SJCRH30 (cell line): ENCODE results near the gene PXN. TPM values are rescaled to one million over a fixed set of nuclear protein-coding genes. Genes with fewer than 3 reads are reported as not detected.

Experiments used
- DNase-seq, 2 experiments: peaks; one replicate each; pipeline ENCODE4 v3.0.0-alpha.2; 2015 to 2020
- H3K27ac ChIP-seq: fragments of 250-450 bp; sonication (Bioruptor Pico); 2 replicates; pipeline ENCODE4 v1.5.1; 2020; ENCODE audit warnings: mild to moderate bottlenecking, moderate library complexity
- H3K27me3 ChIP-seq: fragments of 250-450 bp; sonication (Bioruptor Pico); 2 replicates; pipeline ENCODE4 v1.5.1; 2020; ENCODE audit warnings: mild to moderate bottlenecking, moderate library complexity
- H3K36me3 ChIP-seq: fragments of 250-450 bp; sonication (Bioruptor Pico); 2 replicates; pipeline ENCODE4 v1.5.1; 2020; ENCODE audit warnings: mild to moderate bottlenecking, moderate library complexity
- H3K4me1 ChIP-seq: fragments of 250-450 bp; sonication (Bioruptor Pico); 2 replicates; pipeline ENCODE4 v1.5.1; 2020; ENCODE audit warnings: mild to moderate bottlenecking, moderate library complexity
- H3K4me3 ChIP-seq: fragments of 250-450 bp; sonication (Bioruptor Pico); 2 replicates; pipeline ENCODE4 v1.5.1; 2020; ENCODE audit warnings: mild to moderate bottlenecking, moderate library complexity
- H3K9me3 ChIP-seq: fragments of 250-450 bp; sonication (Bioruptor Pico); replicated peaks from 2 replicates; pipeline ENCODE4 v1.5.1; 2020; ENCODE audit warnings: mild to moderate bottlenecking, moderate library complexity
- total RNA-seq: library from RNA; depleted of rRNA; stranded (reverse); fragments of >200 nt; shearing (Covaris generic); gene quantifications from 2 replicates; pipeline ENCODE4 v1.2.3, GENCODE V29; 2014; rRNA removed

Gene PXN
- total RNA-seq, 1 experiment from 2014 or later = 29.7 TPM

GRCh38 chr12:120180975-120181374 lies 84.6 kb downstream of the PXN start:
- Histone ChIP-seq H3K27me3 (no peaks in the 10 kb centered on the region), H3K27ac (no peak overlapping the region), H3K9me3 (no peaks in the 10 kb centered on the region), H3K4me3 (no peak overlapping the region), H3K36me3 (peaks cover 67% of the 10 kb centered on the region), H3K4me1 (no peaks in the 10 kb centered on the region)
- DNase-seq = no peak

DNA sequence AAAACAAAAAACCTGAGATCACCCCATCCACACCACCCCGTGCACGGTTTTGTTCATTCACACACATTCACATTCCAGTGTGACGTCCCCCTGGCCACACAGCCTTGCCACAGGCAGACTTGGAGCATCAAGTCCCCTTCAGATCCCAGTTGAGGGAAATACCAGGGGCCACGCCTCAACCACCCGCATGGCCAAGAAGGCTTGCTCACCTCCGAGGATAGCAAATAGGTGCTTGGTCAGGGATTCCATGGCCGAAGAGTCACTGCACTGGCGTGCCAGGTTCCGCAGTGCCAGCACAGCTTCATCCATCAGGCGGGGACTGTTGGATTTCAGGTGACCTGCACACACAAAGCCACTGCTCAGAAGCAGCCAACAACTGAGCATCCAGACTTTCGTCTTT lies 90.0 kb downstream of the PXN start:
- Histone ChIP-seq H3K9me3 (no peaks in the 10 kb centered on the region), H3K4me3 (no peak overlapping the region), H3K36me3 (peaks cover 69% of the 10 kb centered on the region), H3K27ac (no peak overlapping the region), H3K27me3 (no peaks in the 10 kb centered on the region), H3K4me1 (no peaks in the 10 kb centered on the region)
- no peak for DNase-seq

- Histone ChIP-seq H3K36me3 (peaks cover 67% of the 10 kb centered on the region), H3K4me1 (no peaks in the 10 kb centered on the region), H3K27me3 (no peaks in the 10 kb centered on the region), H3K27ac (no peak overlapping the region), H3K9me3 (no peaks in the 10 kb centered on the region), H3K4me3 (no peak overlapping the region)
- no peak for DNase-seq
Observed at GRCh38 chr12:120175062-120175461, 90.5 kb downstream of the PXN start.

DNA sequence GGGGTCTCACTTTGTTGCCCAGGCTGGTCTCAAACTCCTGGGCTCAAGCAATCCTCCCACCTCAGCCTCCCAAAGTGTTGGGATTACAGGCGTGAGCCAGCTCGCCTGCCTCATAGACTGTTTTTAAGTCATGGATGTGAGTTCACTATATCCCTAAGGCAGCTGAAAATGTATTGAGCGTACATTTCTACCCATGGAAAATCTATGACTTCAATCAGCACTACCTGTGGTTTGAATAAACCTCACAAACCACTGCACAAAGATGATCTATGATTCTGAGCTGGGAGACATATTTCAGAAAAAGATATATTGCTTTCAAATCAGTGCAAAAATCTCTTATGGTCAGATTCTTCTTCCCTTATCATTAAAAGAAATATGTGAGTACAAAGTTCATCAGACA lies 93.5 kb downstream of the PXN start:
- no peaks in the 10 kb centered on the region for H3K4me1 ChIP-seq
- no peak overlapping the region for H3K27ac ChIP-seq
- H3K9me3 ChIP-seq = no peaks in the 10 kb centered on the region
- no peak for DNase-seq
- no peaks in the 10 kb centered on the region for H3K27me3 ChIP-seq
- H3K4me3 ChIP-seq = no peak overlapping the region
- H3K36me3 ChIP-seq = peaks cover 49% of the 10 kb centered on the region

DNA sequence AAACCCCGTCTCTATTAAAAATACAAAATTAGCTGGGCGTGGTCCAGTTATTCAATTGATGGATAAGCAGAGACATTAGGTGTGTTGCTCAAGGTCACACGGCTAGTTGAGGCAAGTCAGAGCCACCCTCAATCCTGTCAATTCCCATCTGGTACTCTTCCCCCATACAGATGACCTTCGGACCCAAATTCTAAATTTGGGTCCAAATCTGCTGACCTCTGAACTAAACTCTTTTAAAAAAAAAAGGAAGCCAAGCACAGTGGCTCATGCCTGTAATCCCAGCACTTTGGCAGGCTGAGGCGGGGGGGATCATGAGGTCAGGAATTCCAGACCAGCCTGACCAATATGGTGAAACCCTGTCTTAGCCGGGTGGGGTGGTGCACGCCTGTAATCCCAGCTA lies 94.9 kb downstream of the PXN start:
- DNase-seq = no peak
- Histone ChIP-seq H3K4me1 (no peaks in the 10 kb centered on the region), H3K9me3 (no peaks in the 10 kb centered on the region), H3K27ac (no peak overlapping the region), H3K27me3 (no peaks in the 10 kb centered on the region), H3K36me3 (peaks cover 38% of the 10 kb centered on the region), H3K4me3 (no peak overlapping the region)

GRCh38 chr12:120169946-120170345 lies 95.6 kb downstream of the PXN start:
- Histone ChIP-seq H3K4me1 (no peaks in the 10 kb centered on the region), H3K27ac (no peak overlapping the region), H3K27me3 (no peaks in the 10 kb centered on the region), H3K4me3 (no peak overlapping the region), H3K36me3 (peaks cover 32% of the 10 kb centered on the region), H3K9me3 (no peaks in the 10 kb centered on the region)
- no peak for DNase-seq

DNA sequence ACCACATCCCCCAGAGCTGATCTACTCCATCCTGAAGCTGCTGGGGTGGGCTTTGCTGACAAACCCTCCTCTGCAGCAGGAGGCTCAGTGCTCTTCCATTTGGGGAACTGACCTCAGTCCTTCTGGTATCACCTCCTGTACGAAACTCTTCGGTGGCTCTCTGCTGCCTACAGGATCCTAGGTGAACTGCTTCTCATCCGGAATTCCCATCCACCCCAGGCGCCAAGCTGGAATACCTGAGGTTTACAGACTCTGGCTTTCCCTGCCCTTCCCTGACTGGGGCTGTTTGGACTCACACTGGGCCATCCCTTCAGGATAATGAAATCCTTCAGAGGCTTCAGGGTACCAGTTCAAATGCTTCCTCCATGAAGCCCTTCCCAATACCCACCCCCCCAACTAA lies 97.2 kb downstream of the PXN start:
- Histone ChIP-seq H3K36me3 (peaks cover 28% of the 10 kb centered on the region), H3K4me3 (no peak overlapping the region), H3K9me3 (no peaks in the 10 kb centered on the region), H3K27ac (no peak overlapping the region), H3K4me1 (no peaks in the 10 kb centered on the region), H3K27me3 (no peaks in the 10 kb centered on the region)
- DNase-seq = no peak

DNA sequence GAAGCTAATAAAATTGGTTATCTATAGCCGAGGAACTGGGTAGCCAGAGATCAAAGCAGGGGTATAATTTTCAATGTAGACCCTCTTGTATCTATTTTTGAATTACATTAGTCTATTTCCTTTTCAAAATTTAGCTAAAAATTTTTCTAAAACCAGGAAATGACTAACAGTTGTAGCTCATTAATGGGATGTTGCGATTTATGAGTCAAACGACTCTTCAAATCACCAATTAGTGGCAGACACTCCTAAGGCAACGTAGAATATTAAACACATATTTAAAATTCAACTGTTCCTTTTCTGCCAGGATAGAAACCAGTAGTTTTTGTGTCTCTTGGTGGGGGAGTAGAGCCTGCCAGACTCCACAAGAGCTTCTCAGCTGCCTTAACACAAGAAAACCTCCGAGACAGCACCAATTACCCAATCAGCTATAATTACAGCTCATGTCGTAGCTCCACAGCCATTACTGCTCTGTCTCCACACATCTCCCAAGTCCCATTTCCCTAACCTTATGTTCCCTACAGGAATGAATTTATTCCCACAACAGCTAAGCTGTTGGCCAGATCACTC lies 97.9 kb downstream of the PXN start:
- H3K27me3 ChIP-seq = no peaks in the 10 kb centered on the region
- H3K36me3 ChIP-seq = peaks cover 23% of the 10 kb centered on the region
- H3K4me3 ChIP-seq = no peak overlapping the region
- H3K27ac ChIP-seq = no peak overlapping the region
- H3K9me3 ChIP-seq = no peaks in the 10 kb centered on the region
- no peak for DNase-seq
- H3K4me1 ChIP-seq = no peaks in the 10 kb centered on the region

DNA sequence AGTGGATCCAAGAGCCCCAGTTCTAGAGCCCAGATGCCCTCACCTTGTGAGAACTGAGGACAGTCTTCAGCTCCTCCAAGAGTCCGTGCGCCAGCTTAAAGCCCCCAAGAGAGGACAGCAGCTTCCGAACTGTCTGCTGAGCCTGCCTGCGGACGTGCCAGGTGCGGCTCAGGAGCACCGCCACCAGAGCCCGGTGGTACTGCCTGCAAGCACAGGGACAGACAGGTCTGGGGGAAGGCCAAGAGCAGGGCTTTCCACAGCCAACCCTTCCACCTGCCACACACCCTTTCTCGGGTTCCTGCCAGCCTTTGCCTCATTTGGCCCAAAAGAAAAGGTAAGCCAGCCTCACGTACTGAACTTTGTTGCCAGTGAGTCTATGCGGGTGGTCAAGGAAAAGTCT lies 101.2 kb downstream of the PXN start:
- no peak overlapping the region for H3K27ac ChIP-seq
- H3K4me3 ChIP-seq = no peak overlapping the region
- H3K9me3 ChIP-seq = no peaks in the 10 kb centered on the region
- H3K4me1 ChIP-seq = no peaks in the 10 kb centered on the region
- peaks cover 43% of the 10 kb centered on the region for H3K36me3 ChIP-seq
- H3K27me3 ChIP-seq = no peaks in the 10 kb centered on the region
- DNase-seq = no peak

DNA sequence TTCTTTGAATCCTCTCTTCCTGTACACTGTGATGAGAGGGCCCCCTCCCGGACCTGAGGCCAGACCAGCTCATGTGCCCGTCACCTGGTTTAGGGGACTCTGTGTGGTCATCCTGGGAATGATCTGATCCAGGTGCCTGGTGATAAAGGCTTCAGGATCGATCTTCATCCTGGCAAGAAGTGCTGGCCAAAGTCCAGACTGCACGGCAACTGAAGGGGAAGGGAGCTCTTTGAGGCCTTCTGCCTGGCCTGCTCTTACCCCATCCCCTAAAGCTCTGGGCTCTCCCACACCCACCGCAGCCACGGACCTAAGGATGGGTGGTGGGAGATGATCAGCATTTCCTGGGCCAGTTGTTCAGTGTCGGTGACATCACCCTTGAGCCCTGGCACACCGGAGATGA lies 102.8 kb downstream of the PXN start:
- no peak for DNase-seq
- no peak overlapping the region for H3K4me3 ChIP-seq
- no peaks in the 10 kb centered on the region for H3K27me3 ChIP-seq
- H3K9me3 ChIP-seq = no peaks in the 10 kb centered on the region
- peaks cover 47% of the 10 kb centered on the region for H3K36me3 ChIP-seq
- no peaks in the 10 kb centered on the region for H3K4me1 ChIP-seq
- no peak overlapping the region for H3K27ac ChIP-seq

DNA sequence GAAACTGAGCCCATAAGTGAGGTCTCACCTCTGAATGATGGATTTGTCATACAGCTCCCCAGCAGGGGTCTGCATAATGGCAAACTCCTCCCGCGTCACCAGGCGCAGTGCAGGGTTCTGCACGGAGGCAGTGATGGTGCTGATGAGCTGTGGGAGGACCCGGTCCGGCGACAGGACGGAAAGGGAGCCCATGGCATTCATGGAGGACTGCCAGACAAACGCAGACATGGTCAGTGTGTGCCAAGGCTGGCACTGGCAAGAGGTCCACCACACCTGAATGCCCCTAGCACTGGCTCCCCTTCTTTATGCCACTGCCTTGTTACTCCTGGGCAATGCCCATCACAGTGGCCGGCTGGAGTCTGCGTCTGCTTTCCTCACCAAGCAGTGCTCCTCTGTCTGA lies 103.7 kb downstream of the PXN start:
- Histone ChIP-seq H3K36me3 (peaks cover 51% of the 10 kb centered on the region), H3K9me3 (no peaks in the 10 kb centered on the region)

More for the DNA sequence above, 103.7 kb downstream of the PXN start:
- H3K27ac ChIP-seq = no peak overlapping the region
- no peak for DNase-seq
- no peaks in the 10 kb centered on the region for H3K4me1 ChIP-seq
- H3K27me3 ChIP-seq = no peaks in the 10 kb centered on the region
- H3K4me3 ChIP-seq = no peak overlapping the region

Other genes starting within 250 kb of the PXN start
- gene RAB35, start 149.0 kb downstream of the PXN start, total RNA-seq = 25.4 and 27.6 TPM in 2 replicates
- 49.7 and 61.9 TPM in 2 replicates for gene GCN1, start 71.0 kb downstream of the PXN start, total RNA-seq
- 2,854 and 3,078 TPM in 2 replicates for gene RPLP0, start 64.6 kb downstream of the PXN start, total RNA-seq
- under 0.01 TPM in 1 of 2 replicates, not detected in the other for gene RNU4-2, start 26.2 kb upstream of the PXN start, total RNA-seq
- gene RNU4-1, start 27.5 kb upstream of the PXN start, total RNA-seq = under 0.01 TPM in 2 replicates
- 4.0 and 5.5 TPM in 2 replicates for gene SIRT4, start 36.6 kb upstream of the PXN start, total RNA-seq
- gene PLA2G1B, start 62.0 kb upstream of the PXN start, total RNA-seq = not detected in 2 replicates
- 4.8 and 5.4 TPM in 2 replicates for gene MSI1, start 103.4 kb upstream of the PXN start, total RNA-seq
- gene COX6A1, start 172.4 kb upstream of the PXN start, total RNA-seq = 423 and 488 TPM in 2 replicates
- 43.4 and 45.5 TPM in 2 replicates for gene TRIAP1, start 180.7 kb upstream of the PXN start, total RNA-seq
- gene GATC, start 180.7 kb upstream of the PXN start, total RNA-seq = 29.8 and 31.4 TPM in 2 replicates
- 120 and 136 TPM in 2 replicates for gene SRSF9, start 204.0 kb upstream of the PXN start, total RNA-seq
- gene DYNLL1, start 230.4 kb upstream of the PXN start, total RNA-seq = 446 and 452 TPM in 2 replicates